ENCODE data around the gene CTBP2. TPM values are rescaled to one million over a fixed set of nuclear protein-coding genes. Genes with fewer than 3 reads are reported as not detected.

CTBP2 gene
- total RNA-seq, 1 experiment from 2014 or later = 191 TPM

DNA sequence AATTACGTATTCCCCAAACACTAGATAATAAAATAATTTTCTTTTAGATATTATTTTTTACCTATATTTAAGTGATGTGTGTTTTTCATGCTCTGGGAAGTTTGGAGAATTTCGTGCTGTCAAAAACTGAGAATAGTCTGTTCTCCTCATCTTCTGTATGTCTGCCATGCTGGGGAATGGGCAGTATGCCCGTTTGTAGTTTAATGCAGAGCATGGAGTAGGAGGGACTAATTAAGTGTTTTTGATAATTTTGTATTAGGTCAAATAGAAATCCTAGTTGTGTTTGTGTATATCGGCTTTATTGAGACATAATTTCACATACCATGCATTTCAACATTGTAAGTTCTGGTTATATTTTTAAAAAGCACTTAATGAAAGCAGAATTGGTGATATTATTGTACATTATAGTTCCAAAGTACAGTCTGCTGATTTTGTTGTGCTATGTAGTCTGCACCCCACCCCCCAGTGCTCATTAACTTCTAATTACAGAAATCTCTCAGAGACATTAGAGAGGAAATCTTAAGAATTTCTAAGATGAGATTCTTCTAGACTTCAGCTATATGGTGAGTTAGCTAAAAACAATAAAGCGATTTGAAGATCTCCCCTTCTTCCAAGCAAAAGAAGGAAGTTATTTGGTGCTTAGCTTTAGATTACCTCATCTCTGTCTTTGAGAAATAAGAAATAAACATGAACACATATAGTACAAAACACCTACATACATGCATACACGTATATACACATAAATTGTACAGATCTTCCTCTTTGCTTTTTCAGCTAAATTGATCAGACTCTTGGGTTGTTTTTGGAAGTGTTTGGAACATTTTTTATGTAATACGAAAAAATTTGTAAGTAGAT, 196.3 kb downstream of the CTBP2 start:
- ATAC-seq = no peak
- TF ChIP-seq, protein P1, sequence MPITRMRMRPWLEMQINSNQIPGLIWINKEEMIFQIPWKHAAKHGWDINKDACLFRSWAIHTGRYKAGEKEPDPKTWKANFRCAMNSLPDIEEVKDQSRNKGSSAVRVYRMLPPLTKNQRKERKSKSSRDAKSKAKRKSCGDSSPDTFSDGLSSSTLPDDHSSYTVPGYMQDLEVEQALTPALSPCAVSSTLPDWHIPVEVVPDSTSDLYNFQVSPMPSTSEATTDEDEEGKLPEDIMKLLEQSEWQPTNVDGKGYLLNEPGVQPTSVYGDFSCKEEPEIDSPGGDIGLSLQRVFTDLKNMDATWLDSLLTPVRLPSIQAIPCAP (CRISPR knock-in tag; IDR thresholded peaks at IDR 0.05) = no peak
- TF ChIP-seq, protein P2, sequence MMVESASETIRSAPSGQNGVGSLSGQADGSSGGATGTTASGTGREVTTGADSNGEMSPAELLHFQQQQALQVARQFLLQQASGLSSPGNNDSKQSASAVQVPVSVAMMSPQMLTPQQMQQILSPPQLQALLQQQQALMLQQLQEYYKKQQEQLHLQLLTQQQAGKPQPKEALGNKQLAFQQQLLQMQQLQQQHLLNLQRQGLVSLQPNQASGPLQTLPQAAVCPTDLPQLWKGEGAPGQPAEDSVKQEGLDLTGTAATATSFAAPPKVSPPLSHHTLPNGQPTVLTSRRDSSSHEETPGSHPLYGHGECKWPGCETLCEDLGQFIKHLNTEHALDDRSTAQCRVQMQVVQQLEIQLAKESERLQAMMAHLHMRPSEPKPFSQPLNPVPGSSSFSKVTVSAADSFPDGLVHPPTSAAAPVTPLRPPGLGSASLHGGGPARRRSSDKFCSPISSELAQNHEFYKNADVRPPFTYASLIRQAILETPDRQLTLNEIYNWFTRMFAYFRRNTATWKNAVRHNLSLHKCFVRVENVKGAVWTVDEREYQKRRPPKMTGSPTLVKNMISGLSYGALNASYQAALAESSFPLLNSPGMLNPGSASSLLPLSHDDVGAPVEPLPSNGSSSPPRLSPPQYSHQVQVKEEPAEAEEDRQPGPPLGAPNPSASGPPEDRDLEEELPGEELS (CRISPR knock-in tag; IDR thresholded peaks at IDR 0.05) = no peak
- ChIA-PET CTCF (no interaction called here), POLR2A (no interaction called here)
- DNase-seq (ENCODE audit: low spot score) = no peak
- Mint-ChIP-seq H3K9me3 (no peaks in the 10 kb centered on the region), H3K27me3 (ENCODE audit: low read depth) (no peaks in the 10 kb centered on the region), H3K36me3 (peaks cover 12% of the 10 kb centered on the region; the same call in 1 of the 2 replicates), H3K4me1 (peaks cover 6% of the 10 kb centered on the region), H3K27ac (no peak overlapping the region), H3K4me3 (no peak overlapping the region)

DNA sequence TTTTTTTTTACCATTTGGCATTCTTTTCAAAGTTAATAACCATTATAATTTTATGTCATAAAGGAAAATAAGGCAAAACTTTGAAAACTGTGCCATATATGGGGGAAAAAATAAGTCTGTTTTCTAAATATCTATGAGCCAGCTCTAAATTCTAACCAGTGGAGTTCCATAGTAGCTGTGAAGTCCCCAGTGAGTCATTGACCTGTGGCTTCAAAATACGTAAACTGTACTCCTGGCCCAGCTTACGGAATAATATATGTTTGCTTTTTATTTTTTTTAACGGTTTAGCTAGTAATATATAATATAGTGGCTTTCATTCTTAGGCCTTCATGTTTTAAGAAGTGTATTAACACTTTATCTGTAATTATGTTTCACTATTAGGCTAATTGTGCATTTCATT, 197.9 kb downstream of the CTBP2 start:
- no peaks in the 10 kb centered on the region for H3K9me3 Mint-ChIP-seq
- H3K4me1 Mint-ChIP-seq = peaks cover 16% of the 10 kb centered on the region
- no peak for TF ChIP-seq SMAD3 (CRISPR knock-in tag; IDR thresholded peaks at IDR 0.05; ENCODE audit: borderline replicate concordance)
- no peak for TF ChIP-seq TP53 (CRISPR knock-in tag; IDR thresholded peaks at IDR 0.05)
- TF ChIP-seq, protein P3, sequence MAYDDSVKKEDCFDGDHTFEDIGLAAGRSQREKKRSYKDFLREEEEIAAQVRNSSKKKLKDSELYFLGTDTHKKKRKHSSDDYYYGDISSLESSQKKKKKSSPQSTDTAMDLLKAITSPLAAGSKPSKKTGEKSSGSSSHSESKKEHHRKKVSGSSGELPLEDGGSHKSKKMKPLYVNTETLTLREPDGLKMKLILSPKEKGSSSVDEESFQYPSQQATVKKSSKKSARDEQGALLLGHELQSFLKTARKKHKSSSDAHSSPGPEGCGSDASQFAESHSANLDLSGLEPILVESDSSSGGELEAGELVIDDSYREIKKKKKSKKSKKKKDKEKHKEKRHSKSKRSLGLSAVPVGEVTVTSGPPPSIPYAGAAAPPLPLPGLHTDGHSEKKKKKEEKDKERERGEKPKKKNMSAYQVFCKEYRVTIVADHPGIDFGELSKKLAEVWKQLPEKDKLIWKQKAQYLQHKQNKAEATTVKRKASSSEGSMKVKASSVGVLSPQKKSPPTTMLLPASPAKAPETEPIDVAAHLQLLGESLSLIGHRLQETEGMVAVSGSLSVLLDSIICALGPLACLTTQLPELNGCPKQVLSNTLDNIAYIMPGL (CRISPR knock-in tag; IDR thresholded peaks at IDR 0.05) = no peak
- no peak for ATAC-seq
- H3K36me3 Mint-ChIP-seq = peaks cover 10% of the 10 kb centered on the region; the same call in 1 of the 2 replicates
- ChIA-PET POLR2A (no interaction called here), CTCF (interaction anchor here (0.6 kb wide), 1 partner anchor 107 kb away, joined by 4 read pairs; no protein-coding TSS in a partner anchor)
- no peak overlapping the region for H3K4me3 Mint-ChIP-seq
- no peak overlapping the region for H3K27ac Mint-ChIP-seq
- H3K27me3 Mint-ChIP-seq (ENCODE audit: low read depth) = no peaks in the 10 kb centered on the region
- DNase-seq (ENCODE audit: low spot score) = no peak

DNA sequence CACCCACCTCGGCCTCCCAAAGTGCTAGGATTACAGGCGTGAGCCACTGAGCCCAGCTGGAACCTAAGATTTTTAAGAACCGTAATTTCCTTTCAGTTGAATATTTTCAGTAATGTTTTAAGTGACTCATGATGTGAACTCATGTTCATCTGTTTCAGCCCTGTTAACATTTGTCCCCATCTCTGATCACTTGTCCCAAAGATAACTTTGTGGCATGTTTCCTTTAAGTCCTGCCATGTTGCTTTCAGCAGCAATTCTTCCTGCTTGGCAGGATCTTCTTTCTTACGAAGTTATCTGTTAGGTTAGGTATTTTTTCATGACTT, 199.2 kb downstream of the CTBP2 start:
- Mint-ChIP-seq H3K27me3 (ENCODE audit: low read depth) (no peaks in the 10 kb centered on the region), H3K4me1 (peaks cover 17% of the 10 kb centered on the region), H3K27ac (peak overlapping the region; percentile 81; the same call in 1 of the 2 replicates), H3K9me3 (no peaks in the 10 kb centered on the region), H3K36me3 (peaks cover under 1% of the 10 kb centered on the region; the same call in 1 of the 2 replicates), H3K4me3 (no peak overlapping the region)
- DNase-seq (ENCODE audit: low spot score) = no peak
- CTCF ChIA-PET = no interaction called here
- no peak for ATAC-seq
- POLR2A ChIA-PET = no interaction called here
- TF ChIP-seq ZBTB21 (CRISPR knock-in tag; IDR thresholded peaks at IDR 0.05; ENCODE audit: borderline replicate concordance) = no peak
- TF ChIP-seq RELA (CRISPR knock-in tag; IDR thresholded peaks at IDR 0.05; ENCODE audit: borderline replicate concordance) = no peak
- TF ChIP-seq, protein P4, sequence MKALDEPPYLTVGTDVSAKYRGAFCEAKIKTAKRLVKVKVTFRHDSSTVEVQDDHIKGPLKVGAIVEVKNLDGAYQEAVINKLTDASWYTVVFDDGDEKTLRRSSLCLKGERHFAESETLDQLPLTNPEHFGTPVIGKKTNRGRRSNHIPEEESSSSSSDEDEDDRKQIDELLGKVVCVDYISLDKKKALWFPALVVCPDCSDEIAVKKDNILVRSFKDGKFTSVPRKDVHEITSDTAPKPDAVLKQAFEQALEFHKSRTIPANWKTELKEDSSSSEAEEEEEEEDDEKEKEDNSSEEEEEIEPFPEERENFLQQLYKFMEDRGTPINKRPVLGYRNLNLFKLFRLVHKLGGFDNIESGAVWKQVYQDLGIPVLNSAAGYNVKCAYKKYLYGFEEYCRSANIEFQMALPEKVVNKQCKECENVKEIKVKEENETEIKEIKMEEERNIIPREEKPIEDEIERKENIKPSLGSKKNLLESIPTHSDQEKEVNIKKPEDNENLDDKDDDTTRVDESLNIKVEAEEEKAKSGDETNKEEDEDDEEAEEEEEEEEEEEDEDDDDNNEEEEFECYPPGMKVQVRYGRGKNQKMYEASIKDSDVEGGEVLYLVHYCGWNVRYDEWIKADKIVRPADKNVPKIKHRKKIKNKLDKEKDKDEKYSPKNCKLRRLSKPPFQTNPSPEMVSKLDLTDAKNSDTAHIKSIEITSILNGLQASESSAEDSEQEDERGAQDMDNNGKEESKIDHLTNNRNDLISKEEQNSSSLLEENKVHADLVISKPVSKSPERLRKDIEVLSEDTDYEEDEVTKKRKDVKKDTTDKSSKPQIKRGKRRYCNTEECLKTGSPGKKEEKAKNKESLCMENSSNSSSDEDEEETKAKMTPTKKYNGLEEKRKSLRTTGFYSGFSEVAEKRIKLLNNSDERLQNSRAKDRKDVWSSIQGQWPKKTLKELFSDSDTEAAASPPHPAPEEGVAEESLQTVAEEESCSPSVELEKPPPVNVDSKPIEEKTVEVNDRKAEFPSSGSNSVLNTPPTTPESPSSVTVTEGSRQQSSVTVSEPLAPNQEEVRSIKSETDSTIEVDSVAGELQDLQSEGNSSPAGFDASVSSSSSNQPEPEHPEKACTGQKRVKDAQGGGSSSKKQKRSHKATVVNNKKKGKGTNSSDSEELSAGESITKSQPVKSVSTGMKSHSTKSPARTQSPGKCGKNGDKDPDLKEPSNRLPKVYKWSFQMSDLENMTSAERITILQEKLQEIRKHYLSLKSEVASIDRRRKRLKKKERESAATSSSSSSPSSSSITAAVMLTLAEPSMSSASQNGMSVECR (CRISPR knock-in tag; IDR thresholded peaks at IDR 0.05; ENCODE audit: borderline replicate concordance) = no peak
- TF ChIP-seq NR3C1 (CRISPR knock-in tag; conservative IDR thresholded peaks at IDR 0.05; ENCODE audit: low read depth) = no peak
- TF ChIP-seq JUN (CRISPR knock-in tag; IDR thresholded peaks at IDR 0.05) = no peak
- TF ChIP-seq, protein P5, sequence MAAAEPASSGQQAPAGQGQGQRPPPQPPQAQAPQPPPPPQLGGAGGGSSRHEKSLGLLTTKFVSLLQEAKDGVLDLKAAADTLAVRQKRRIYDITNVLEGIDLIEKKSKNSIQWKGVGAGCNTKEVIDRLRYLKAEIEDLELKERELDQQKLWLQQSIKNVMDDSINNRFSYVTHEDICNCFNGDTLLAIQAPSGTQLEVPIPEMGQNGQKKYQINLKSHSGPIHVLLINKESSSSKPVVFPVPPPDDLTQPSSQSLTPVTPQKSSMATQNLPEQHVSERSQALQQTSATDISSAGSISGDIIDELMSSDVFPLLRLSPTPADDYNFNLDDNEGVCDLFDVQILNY (CRISPR knock-in tag; IDR thresholded peaks at IDR 0.05) = no peak
- TF ChIP-seq ZNF121 (CRISPR knock-in tag; IDR thresholded peaks at IDR 0.05) = no peak
- TF ChIP-seq FOXJ3 (CRISPR knock-in tag; IDR thresholded peaks at IDR 0.05; ENCODE audit: borderline replicate concordance) = no peak
- TF ChIP-seq, protein P6, sequence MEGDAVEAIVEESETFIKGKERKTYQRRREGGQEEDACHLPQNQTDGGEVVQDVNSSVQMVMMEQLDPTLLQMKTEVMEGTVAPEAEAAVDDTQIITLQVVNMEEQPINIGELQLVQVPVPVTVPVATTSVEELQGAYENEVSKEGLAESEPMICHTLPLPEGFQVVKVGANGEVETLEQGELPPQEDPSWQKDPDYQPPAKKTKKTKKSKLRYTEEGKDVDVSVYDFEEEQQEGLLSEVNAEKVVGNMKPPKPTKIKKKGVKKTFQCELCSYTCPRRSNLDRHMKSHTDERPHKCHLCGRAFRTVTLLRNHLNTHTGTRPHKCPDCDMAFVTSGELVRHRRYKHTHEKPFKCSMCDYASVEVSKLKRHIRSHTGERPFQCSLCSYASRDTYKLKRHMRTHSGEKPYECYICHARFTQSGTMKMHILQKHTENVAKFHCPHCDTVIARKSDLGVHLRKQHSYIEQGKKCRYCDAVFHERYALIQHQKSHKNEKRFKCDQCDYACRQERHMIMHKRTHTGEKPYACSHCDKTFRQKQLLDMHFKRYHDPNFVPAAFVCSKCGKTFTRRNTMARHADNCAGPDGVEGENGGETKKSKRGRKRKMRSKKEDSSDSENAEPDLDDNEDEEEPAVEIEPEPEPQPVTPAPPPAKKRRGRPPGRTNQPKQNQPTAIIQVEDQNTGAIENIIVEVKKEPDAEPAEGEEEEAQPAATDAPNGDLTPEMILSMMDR (IDR thresholded peaks at IDR 0.05) = no peak
- TF ChIP-seq, protein P7, sequence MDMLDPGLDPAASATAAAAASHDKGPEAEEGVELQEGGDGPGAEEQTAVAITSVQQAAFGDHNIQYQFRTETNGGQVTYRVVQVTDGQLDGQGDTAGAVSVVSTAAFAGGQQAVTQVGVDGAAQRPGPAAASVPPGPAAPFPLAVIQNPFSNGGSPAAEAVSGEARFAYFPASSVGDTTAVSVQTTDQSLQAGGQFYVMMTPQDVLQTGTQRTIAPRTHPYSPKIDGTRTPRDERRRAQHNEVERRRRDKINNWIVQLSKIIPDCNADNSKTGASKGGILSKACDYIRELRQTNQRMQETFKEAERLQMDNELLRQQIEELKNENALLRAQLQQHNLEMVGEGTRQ (CRISPR knock-in tag; IDR thresholded peaks at IDR 0.05) = no peak
- no peak for TF ChIP-seq CREM (CRISPR knock-in tag; IDR thresholded peaks at IDR 0.05)

All from WTC11 (cell line).